ENCODE measurements around the gene NOA1.
"Not testable (repeated sequence)": the region's sequence is repeated elsewhere in the genome, so short reads cannot be mapped to it uniquely, and the experiment has no call there.

The NOA1 gene

GRCh38 chr4:56953680-56954520, 23.5 kb downstream of the NOA1 start:
- DNase-seq = no peak

DNA sequence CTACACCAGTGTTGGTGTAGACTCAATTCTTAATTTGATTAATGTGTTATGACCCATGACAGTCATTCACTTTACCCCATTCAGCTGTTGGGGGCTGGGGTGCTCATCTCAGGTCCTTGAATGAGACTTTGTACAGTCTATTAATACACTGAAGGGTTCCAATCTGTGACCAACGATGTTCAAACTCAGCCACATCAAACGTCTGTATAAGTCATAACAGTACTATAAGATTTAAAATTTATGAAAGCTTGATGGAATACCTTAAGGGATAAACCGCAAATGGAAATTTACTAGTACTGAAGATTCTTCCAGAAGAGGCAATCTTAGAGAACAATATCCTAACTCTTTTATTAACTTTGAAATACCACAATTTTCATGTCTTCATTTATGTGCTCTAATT, 36.0 kb downstream of the NOA1 start:
- DNase-seq = no peak

DNA sequence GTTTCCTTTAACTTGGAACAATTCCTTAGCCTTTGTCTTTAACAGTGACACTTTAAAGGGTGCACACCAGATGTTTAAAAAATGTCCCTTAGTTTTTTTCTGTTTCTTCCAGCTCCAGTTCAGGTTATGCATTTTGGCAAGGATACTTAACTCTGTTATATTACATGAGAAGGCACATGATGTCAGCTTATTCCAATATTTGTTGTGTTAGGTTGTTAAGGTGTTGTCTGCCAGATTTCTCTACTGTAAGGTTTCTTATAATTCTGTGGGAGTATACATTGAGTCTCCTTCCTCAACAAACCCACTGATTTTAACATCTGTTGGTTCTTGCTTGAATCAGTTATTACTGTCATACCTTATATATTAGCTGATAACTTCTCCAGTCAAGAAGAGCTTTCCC, 36.4 kb downstream of the NOA1 start:
- DNase-seq = no peak

DNA sequence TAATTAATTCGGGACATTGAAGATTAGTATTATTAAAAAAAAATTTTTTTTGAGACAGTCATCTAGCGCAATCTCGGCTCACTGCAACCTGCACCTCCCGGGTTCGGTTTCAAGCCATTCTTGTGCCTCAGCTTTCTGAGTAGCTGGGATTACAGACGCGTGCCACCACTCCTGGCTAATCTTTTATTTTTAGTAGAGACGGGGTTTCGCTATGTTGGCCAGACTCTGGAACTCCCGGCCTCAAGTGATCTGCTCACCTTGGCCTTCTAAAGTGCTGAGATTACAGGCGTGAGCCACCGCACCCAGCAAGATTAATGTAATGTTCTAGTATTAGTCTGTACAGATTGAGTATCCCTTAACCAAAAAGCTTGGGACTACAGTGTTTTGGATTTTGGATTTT, 37.0 kb downstream of the NOA1 start:
- DNase-seq = no peak

DNA sequence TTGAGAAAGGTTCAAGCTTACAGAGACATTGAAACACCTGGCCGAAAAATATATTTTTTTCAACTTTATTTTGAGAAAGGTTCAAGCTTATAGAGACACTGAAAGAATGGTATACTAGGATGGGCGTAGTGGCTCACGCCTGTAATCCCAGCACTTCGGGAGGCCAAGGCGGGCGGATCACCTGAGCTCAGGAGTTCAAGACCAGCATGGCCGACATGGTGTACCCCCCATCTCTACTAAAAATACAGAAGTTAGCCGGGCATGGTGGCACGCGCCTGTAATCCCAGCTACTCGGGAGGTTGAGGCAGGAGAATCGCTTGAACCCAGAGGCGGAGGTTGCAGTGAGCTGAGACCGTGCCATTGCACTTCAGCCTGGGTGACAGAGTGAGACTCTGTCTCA, 37.6 kb downstream of the NOA1 start:
- not testable (repeated sequence) for DNase-seq

DNA sequence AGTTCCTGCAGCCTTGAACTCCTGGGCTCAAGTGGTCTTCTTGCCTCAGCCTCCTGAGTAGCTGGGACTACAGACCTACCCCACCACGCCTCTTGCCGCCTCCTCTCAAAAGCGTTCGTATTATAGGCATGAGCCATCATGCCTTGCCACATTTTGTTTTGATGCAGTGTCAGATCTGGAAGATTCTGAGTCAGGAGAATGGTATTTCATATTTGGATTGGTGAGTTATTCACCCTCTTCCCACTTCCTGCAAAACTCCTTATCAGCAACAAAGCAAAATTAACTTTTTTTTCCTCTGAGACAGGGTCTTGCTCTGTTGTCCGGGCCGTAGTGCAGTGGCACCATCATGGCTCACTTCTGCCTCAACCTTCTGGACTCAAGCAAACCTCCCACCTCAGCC, 40.1 kb downstream of the NOA1 start:
- DNase-seq = no peak

GRCh38 chr4:56931924-56932323, 45.5 kb downstream of the NOA1 start:
- DNase-seq = no peak

- no peak for DNase-seq
Observed at GRCh38 chr4:56930638-56931037, 46.8 kb downstream of the NOA1 start.

GRCh38 chr4:56927196-56927595, 50.2 kb downstream of the NOA1 start:
- no peak for DNase-seq

GRCh38 chr4:56914977-56915376, 62.4 kb downstream of the NOA1 start:
- not testable (repeated sequence) for DNase-seq

- DNase-seq = no peak
Observed at GRCh38 chr4:56914336-56914735, 63.1 kb downstream of the NOA1 start.
